ENCODE results near the gene LSS. TPM values are rescaled to one million over a fixed set of nuclear protein-coding genes. Genes with fewer than 3 reads are reported as not detected.

The LSS gene
- total and polyA plus RNA-seq, 9 donors: 27.0 to 47.4 (median 35.8) TPM

GRCh38 chr21:46159390-46159789 is 69.2 kb downstream of the LSS start:
- Histone ChIP-seq H3K27ac (ENCODE audit: low read length) (no peak overlapping the region), H3K27me3 (ENCODE audit: control insufficient read depth, insufficient read depth, low read length) (peaks cover 15% of the 10 kb centered on the region), H3K4me3 (ENCODE audit: low read length) (no peak overlapping the region), H3K9me3 (replicated peaks; ENCODE audit: control insufficient read depth, low read depth, low read length) (no peaks in the 10 kb centered on the region), H3K36me3 (ENCODE audit: control insufficient read depth, insufficient read depth, low read length) (peaks cover 3% of the 10 kb centered on the region), H3K4me1 (ENCODE audit: control insufficient read depth, insufficient read depth, low read length) (peaks cover 2% of the 10 kb centered on the region)
- DNase-seq: no peak
- 72% methylated on average over 3 of the region's 12 CpGs for WGBS (ENCODE audit: insufficient coverage)

- H3K4me3 ChIP-seq (ENCODE audit: low read length): no peak overlapping the region
- H3K27me3 ChIP-seq (ENCODE audit: control insufficient read depth, insufficient read depth, low read length): peaks cover 15% of the 10 kb centered on the region
- no peaks in the 10 kb centered on the region for H3K9me3 ChIP-seq (replicated peaks; ENCODE audit: control insufficient read depth, low read depth, low read length)
- peaks cover 2% of the 10 kb centered on the region for H3K4me1 ChIP-seq (ENCODE audit: control insufficient read depth, insufficient read depth, low read length)
- no peak overlapping the region for H3K27ac ChIP-seq (ENCODE audit: low read length)
- DNase-seq: no peak
- 71% methylated on average over 6 of the region's 10 CpGs for WGBS (ENCODE audit: insufficient coverage)
- peaks cover 3% of the 10 kb centered on the region for H3K36me3 ChIP-seq (ENCODE audit: control insufficient read depth, insufficient read depth, low read length)
These were observed 69.8 kb downstream of the LSS start for GRCh38 chr21:46158666-46159300.

GRCh38 chr21:46157987-46158451 is 70.6 kb downstream of the LSS start:
- Histone ChIP-seq H3K27ac (ENCODE audit: low read length) (no peak overlapping the region), H3K36me3 (ENCODE audit: control insufficient read depth, insufficient read depth, low read length) (peaks cover 3% of the 10 kb centered on the region), H3K4me1 (ENCODE audit: control insufficient read depth, insufficient read depth, low read length) (peaks cover 8% of the 10 kb centered on the region), H3K9me3 (replicated peaks; ENCODE audit: control insufficient read depth, low read depth, low read length) (no peaks in the 10 kb centered on the region), H3K27me3 (ENCODE audit: control insufficient read depth, insufficient read depth, low read length) (peaks cover 15% of the 10 kb centered on the region), H3K4me3 (ENCODE audit: low read length) (no peak overlapping the region)
- WGBS (ENCODE audit: insufficient coverage): 80% methylated on average over 15 of the region's 15 CpGs
- DNase-seq: no peak

- H3K36me3 ChIP-seq (ENCODE audit: control insufficient read depth, insufficient read depth, low read length): peaks cover 3% of the 10 kb centered on the region
- WGBS (ENCODE audit: insufficient coverage): 84% methylated on average over 9 of the region's 12 CpGs
- H3K9me3 ChIP-seq (replicated peaks; ENCODE audit: control insufficient read depth, low read depth, low read length): no peaks in the 10 kb centered on the region
- no peak overlapping the region for H3K27ac ChIP-seq (ENCODE audit: low read length)
- peaks cover 12% of the 10 kb centered on the region for H3K4me1 ChIP-seq (ENCODE audit: control insufficient read depth, insufficient read depth, low read length)
- no peak overlapping the region for H3K4me3 ChIP-seq (ENCODE audit: low read length)
- H3K27me3 ChIP-seq (ENCODE audit: control insufficient read depth, insufficient read depth, low read length): peaks cover 12% of the 10 kb centered on the region
- no peak for DNase-seq
These were observed 71.1 kb downstream of the LSS start for GRCh38 chr21:46157396-46157986.

GRCh38 chr21:46156678-46157077 is 71.9 kb downstream of the LSS start:
- Histone ChIP-seq H3K4me1 (ENCODE audit: control insufficient read depth, insufficient read depth, low read length) (peaks cover 13% of the 10 kb centered on the region), H3K36me3 (ENCODE audit: control insufficient read depth, insufficient read depth, low read length) (peaks cover 3% of the 10 kb centered on the region), H3K4me3 (ENCODE audit: low read length) (no peak overlapping the region), H3K27me3 (ENCODE audit: control insufficient read depth, insufficient read depth, low read length) (peaks cover 6% of the 10 kb centered on the region), H3K27ac (ENCODE audit: low read length) (no peak overlapping the region), H3K9me3 (replicated peaks; ENCODE audit: control insufficient read depth, low read depth, low read length) (no peaks in the 10 kb centered on the region)
- WGBS (ENCODE audit: insufficient coverage): no CpG with 5 or more reads among the region's 10 CpGs
- DNase-seq: no peak

- H3K4me1 ChIP-seq (ENCODE audit: control insufficient read depth, insufficient read depth, low read length): peaks cover 13% of the 10 kb centered on the region
- peak; percentile 0 for DNase-seq
- H3K36me3 ChIP-seq (ENCODE audit: control insufficient read depth, insufficient read depth, low read length): peaks cover 3% of the 10 kb centered on the region
- H3K27me3 ChIP-seq (ENCODE audit: control insufficient read depth, insufficient read depth, low read length): peaks cover 2% of the 10 kb centered on the region
- WGBS (ENCODE audit: insufficient coverage): 74% methylated on average over 4 of the region's 7 CpGs
- no peak overlapping the region for H3K4me3 ChIP-seq (ENCODE audit: low read length)
- no peak overlapping the region for H3K27ac ChIP-seq (ENCODE audit: low read length)
- H3K9me3 ChIP-seq (replicated peaks; ENCODE audit: control insufficient read depth, low read depth, low read length): no peaks in the 10 kb centered on the region
These were observed 72.3 kb downstream of the LSS start for GRCh38 chr21:46156378-46156645.

- no peaks in the 10 kb centered on the region for H3K9me3 ChIP-seq (replicated peaks; ENCODE audit: control insufficient read depth, low read depth, low read length)
- H3K4me1 ChIP-seq (ENCODE audit: control insufficient read depth, insufficient read depth, low read length): peaks cover 13% of the 10 kb centered on the region
- DNase-seq: peak; percentile 4
- no peak within 1 kb of the TSS for H3K4me3 ChIP-seq (ENCODE audit: low read length)
- no peak within 1 kb of the TSS for H3K27ac ChIP-seq (ENCODE audit: low read length)
- 80% methylated on average over 32 of the region's 34 CpGs for WGBS (ENCODE audit: insufficient coverage)
- H3K36me3 ChIP-seq (ENCODE audit: control insufficient read depth, insufficient read depth, low read length): peaks cover 3% of the 10 kb centered on the region
- H3K27me3 ChIP-seq (ENCODE audit: control insufficient read depth, insufficient read depth, low read length): no peaks in the 10 kb centered on the region
These were observed 72.8 kb downstream of the LSS start, which contains the start of gene FTCD for GRCh38 chr21:46155514-46156377. Gene FTCD (minus strand): TSS chr21:46155579. CDS start chr21:46155523, 56 bp downstream.

- Histone ChIP-seq H3K4me1 (ENCODE audit: control insufficient read depth, insufficient read depth, low read length) (peaks cover 18% of the 10 kb centered on the region), H3K27me3 (ENCODE audit: control insufficient read depth, insufficient read depth, low read length) (no peaks in the 10 kb centered on the region), H3K4me3 (ENCODE audit: low read length) (no peak overlapping the region), H3K27ac (ENCODE audit: low read length) (no peak overlapping the region), H3K9me3 (replicated peaks; ENCODE audit: control insufficient read depth, low read depth, low read length) (no peaks in the 10 kb centered on the region), H3K36me3 (ENCODE audit: control insufficient read depth, insufficient read depth, low read length) (peaks cover 3% of the 10 kb centered on the region)
- WGBS (ENCODE audit: insufficient coverage): 76% methylated on average over 16 of the region's 16 CpGs
- peak; percentile 2 for DNase-seq
These were observed 73.5 kb downstream of the LSS start for GRCh38 chr21:46154955-46155513.

GRCh38 chr21:46154155-46154954 is 74.2 kb downstream of the LSS start:
- Histone ChIP-seq H3K27ac (ENCODE audit: low read length) (no peak overlapping the region), H3K36me3 (ENCODE audit: control insufficient read depth, insufficient read depth, low read length) (no peaks in the 10 kb centered on the region), H3K27me3 (ENCODE audit: control insufficient read depth, insufficient read depth, low read length) (no peaks in the 10 kb centered on the region), H3K9me3 (replicated peaks; ENCODE audit: control insufficient read depth, low read depth, low read length) (no peaks in the 10 kb centered on the region), H3K4me3 (ENCODE audit: low read length) (no peak overlapping the region), H3K4me1 (ENCODE audit: control insufficient read depth, insufficient read depth, low read length) (peaks cover 18% of the 10 kb centered on the region)
- DNase-seq: no peak
- WGBS (ENCODE audit: insufficient coverage): 82% methylated on average over 28 of the region's 39 CpGs

All from muscle of leg (tissue), 11 donors.